SU-DHL-6 (cell line): Measurements from ENCODE around the gene LOXL1.

ENCODE experiments used
- H2AFZ ChIP-seq: fragments of 200-600 bp; sonication (generic); 2 replicates; pipeline ENCODE4 v1.6.1; 2014; ENCODE audit warnings: low read depth, mild to moderate bottlenecking, moderate library complexity, mixed read lengths, antibody characterized with exemption, low read length; ENCODE audit not compliant: severe bottlenecking
- H3F3A ChIP-seq: fragments of 200-600 bp; shearing (Covaris generic); 2 replicates; pipeline ENCODE4 v1.6.0; 2016; ENCODE audit warnings: antibody characterized with exemption, mild to moderate bottlenecking; ENCODE audit not compliant: insufficient read depth
- H3K27ac ChIP-seq: fragments of 200-600 bp; sonication (generic); 2 replicates; pipeline ENCODE4 v1.5.1; 2016; ENCODE audit warnings: low read depth, mild to moderate bottlenecking, low read length, moderate library complexity, mixed read lengths
- H3K27me3 ChIP-seq: fragments of 200-600 bp; sonication (generic), shearing (Covaris generic); 2 replicates; pipeline ENCODE4 v1.6.0; 2014; ENCODE audit warnings: mild to moderate bottlenecking, low read length
- H3K36me3 ChIP-seq: fragments of 200-600 bp; sonication (generic); 2 replicates; pipeline ENCODE4 v1.6.1; 2014; ENCODE audit warnings: mild to moderate bottlenecking, low read length, mixed read lengths
- H3K4me2 ChIP-seq: fragments of 300-600, 200-600 bp; shearing (Covaris generic), sonication (generic); 2 replicates; pipeline ENCODE4 v1.6.0; 2014; ENCODE audit warnings: low read length, low read depth, mild to moderate bottlenecking; ENCODE audit not compliant: poor library complexity, severe bottlenecking
- H3K4me3 ChIP-seq: fragments of 200-600 bp; sonication (generic); 2 replicates; pipeline ENCODE4 v1.5.1; 2014; ENCODE audit warnings: antibody characterized with exemption, low read length, mild to moderate bottlenecking, mixed read lengths; ENCODE audit not compliant: insufficient read depth, poor library complexity, severe bottlenecking
- H3K79me2 ChIP-seq: fragments of 200-600 bp; sonication (generic); 2 replicates; pipeline ENCODE4 v1.6.1; 2014; ENCODE audit warnings: mild to moderate bottlenecking, low read length, moderate library complexity; ENCODE audit not compliant: insufficient read depth
- H3K9ac ChIP-seq: fragments of 200-600 bp; sonication (generic); 2 replicates; pipeline ENCODE4 v1.7.0; 2014; ENCODE audit warnings: mild to moderate bottlenecking, low read length
- H3K9me2 ChIP-seq: fragments of 200-600 bp; sonication (generic); replicated peaks from 2 replicates; pipeline ENCODE4 v1.6.1; 2014; ENCODE audit warnings: low read length; ENCODE audit not compliant: insufficient read depth
- H3K9me3 ChIP-seq: fragments of 200-600 bp; sonication (generic); 2 replicates; pipeline ENCODE4 v1.6.1; 2014; ENCODE audit warnings: low read length, mixed read lengths; ENCODE audit not compliant: insufficient read depth
- H4K20me1 ChIP-seq: fragments of 200-600 bp; sonication (generic); 2 replicates; pipeline ENCODE4 v1.6.1; 2014; ENCODE audit warnings: low read depth, mild to moderate bottlenecking, antibody characterized with exemption, low read length, moderate library complexity, mixed read lengths
- CTCF ChIP-seq: fragments of 200-600 bp; sonication (generic); IDR thresholded peaks from one replicate; pipeline ENCODE4 v1.5.1; 2017; ENCODE audit warnings: antibody characterized with exemption, mild to moderate bottlenecking, low read length, moderate library complexity; ENCODE audit not compliant: insufficient read depth, poor library complexity, severe bottlenecking
- EZH2phosphoT487 ChIP-seq: fragments of 200-600 bp; sonication (generic), shearing (Covaris generic); conservative IDR thresholded peaks from 2 replicates; pipeline ENCODE4 v1.6.1; 2018; ENCODE audit warnings: mild to moderate bottlenecking, antibody characterized with exemption, low read length, moderate library complexity, mixed read lengths

LOXL1 gene

GRCh38 chr15:73889053-73889761, 37.1 kb upstream of the LOXL1 start:
- Histone ChIP-seq H2AFZ (no peak overlapping the region), H3K27me3 (no peaks in the 10 kb centered on the region), H3K9me2 (no peaks in the 10 kb centered on the region), H3K36me3 (no peaks in the 10 kb centered on the region), H3F3A (no peaks in the 10 kb centered on the region), H3K9me3 (no peaks in the 10 kb centered on the region), H3K4me3 (no peak overlapping the region), H3K9ac (no peak overlapping the region), H4K20me1 (no peaks in the 10 kb centered on the region), H3K79me2 (no peaks in the 10 kb centered on the region), H3K27ac (no peak overlapping the region), H3K4me2 (no peak overlapping the region)
- TF ChIP-seq CTCF (no peak), EZH2phosphoT487 (no peak)

GRCh38 chr15:73889762-73890124, 36.5 kb upstream of the LOXL1 start:
- Histone ChIP-seq H3K9me2 (no peaks in the 10 kb centered on the region), H3K36me3 (no peaks in the 10 kb centered on the region), H3K9me3 (no peaks in the 10 kb centered on the region), H3K4me2 (no peak overlapping the region), H2AFZ (no peak overlapping the region), H3K27me3 (no peaks in the 10 kb centered on the region), H3F3A (no peaks in the 10 kb centered on the region), H4K20me1 (no peaks in the 10 kb centered on the region), H3K27ac (no peak overlapping the region), H3K4me3 (no peak overlapping the region), H3K9ac (no peak overlapping the region), H3K79me2 (no peaks in the 10 kb centered on the region)
- TF ChIP-seq EZH2phosphoT487 (no peak), CTCF (no peak)

GRCh38 chr15:73891328-73892315, 34.6 kb upstream of the LOXL1 start:
- Histone ChIP-seq H4K20me1 (no peaks in the 10 kb centered on the region), H3K79me2 (no peaks in the 10 kb centered on the region), H3F3A (no peaks in the 10 kb centered on the region), H3K27ac (no peak overlapping the region), H3K36me3 (no peaks in the 10 kb centered on the region), H3K9ac (no peak overlapping the region), H3K27me3 (no peaks in the 10 kb centered on the region), H3K9me3 (no peaks in the 10 kb centered on the region), H3K4me2 (no peak overlapping the region), H2AFZ (no peak overlapping the region), H3K4me3 (no peak overlapping the region), H3K9me2 (no peaks in the 10 kb centered on the region)
- TF ChIP-seq CTCF = no peak
- TF ChIP-seq EZH2phosphoT487 = no peak
